ENCODE measurements around the gene C19orf12.

Gene C19orf12

GRCh38 chr19:29751932-29752331 lies 36.9 kb upstream of the C19orf12 start:
- H3K4me1 ChIP-seq (ENCODE audit: control insufficient read depth, insufficient read depth, low read length), result no peaks in the 10 kb centered on the region

GRCh38 chr19:29750001-29750400 lies 34.9 kb upstream of the C19orf12 start:
- Histone ChIP-seq H3K36me3 (ENCODE audit: control insufficient read depth, insufficient read depth, low read length) (no peaks in the 10 kb centered on the region), H3K4me3 (ENCODE audit: low read depth, low read length) (no peak overlapping the region), H3K4me1 (ENCODE audit: control insufficient read depth, insufficient read depth, low read length) (no peaks in the 10 kb centered on the region), H3K9me3 (ENCODE audit: control insufficient read depth, insufficient read depth, low read length) (no peaks in the 10 kb centered on the region), H3K27me3 (ENCODE audit: control insufficient read depth, insufficient read depth, low read length) (no peaks in the 10 kb centered on the region), H3K9ac (ENCODE audit: low read depth, low read length) (no peak overlapping the region)

More at GRCh38 chr19:29751932-29752331, 36.9 kb upstream of the C19orf12 start:
- Histone ChIP-seq H3K9ac (ENCODE audit: low read depth, low read length) (no peak overlapping the region), H3K36me3 (ENCODE audit: control insufficient read depth, insufficient read depth, low read length) (no peaks in the 10 kb centered on the region), H3K27me3 (ENCODE audit: control insufficient read depth, insufficient read depth, low read length) (no peaks in the 10 kb centered on the region), H3K9me3 (ENCODE audit: control insufficient read depth, insufficient read depth, low read length) (no peaks in the 10 kb centered on the region), H3K4me3 (ENCODE audit: low read depth, low read length) (no peak overlapping the region)

GRCh38 chr19:29748996-29749849 lies 34.2 kb upstream of the C19orf12 start:
- Histone ChIP-seq H3K4me3 (ENCODE audit: low read depth, low read length) (no peak overlapping the region), H3K9ac (ENCODE audit: low read depth, low read length) (no peak overlapping the region)

GRCh38 chr19:29745253-29745652 lies 30.2 kb upstream of the C19orf12 start:
- no peak overlapping the region for H3K4me3 ChIP-seq (ENCODE audit: low read depth, low read length)
- no peaks in the 10 kb centered on the region for H3K27me3 ChIP-seq (ENCODE audit: control insufficient read depth, insufficient read depth, low read length)
- no peaks in the 10 kb centered on the region for H3K9me3 ChIP-seq (ENCODE audit: control insufficient read depth, insufficient read depth, low read length)
- no peak overlapping the region for H3K9ac ChIP-seq (ENCODE audit: low read depth, low read length)
- H3K36me3 ChIP-seq (ENCODE audit: control insufficient read depth, insufficient read depth, low read length), result no peaks in the 10 kb centered on the region
- H3K4me1 ChIP-seq (ENCODE audit: control insufficient read depth, insufficient read depth, low read length), result no peaks in the 10 kb centered on the region

More at GRCh38 chr19:29748996-29749849, 34.2 kb upstream of the C19orf12 start:
- Histone ChIP-seq H3K9me3 (ENCODE audit: control insufficient read depth, insufficient read depth, low read length) (no peaks in the 10 kb centered on the region), H3K36me3 (ENCODE audit: control insufficient read depth, insufficient read depth, low read length) (no peaks in the 10 kb centered on the region), H3K4me1 (ENCODE audit: control insufficient read depth, insufficient read depth, low read length) (no peaks in the 10 kb centered on the region), H3K27me3 (ENCODE audit: control insufficient read depth, insufficient read depth, low read length) (no peaks in the 10 kb centered on the region)

- Histone ChIP-seq H3K9me3 (ENCODE audit: control insufficient read depth, insufficient read depth, low read length) (no peaks in the 10 kb centered on the region), H3K4me3 (ENCODE audit: low read depth, low read length) (no peak overlapping the region), H3K36me3 (ENCODE audit: control insufficient read depth, insufficient read depth, low read length) (no peaks in the 10 kb centered on the region), H3K9ac (ENCODE audit: low read depth, low read length) (no peak overlapping the region), H3K4me1 (ENCODE audit: control insufficient read depth, insufficient read depth, low read length) (no peaks in the 10 kb centered on the region), H3K27me3 (ENCODE audit: control insufficient read depth, insufficient read depth, low read length) (no peaks in the 10 kb centered on the region)
Measured at GRCh38 chr19:29743681-29744080, 28.6 kb upstream of the C19orf12 start.

- H3K9ac ChIP-seq (ENCODE audit: low read depth, low read length), result no peak overlapping the region
- H3K9me3 ChIP-seq (ENCODE audit: control insufficient read depth, insufficient read depth, low read length), result no peaks in the 10 kb centered on the region
- H3K36me3 ChIP-seq (ENCODE audit: control insufficient read depth, insufficient read depth, low read length), result no peaks in the 10 kb centered on the region
- no peaks in the 10 kb centered on the region for H3K4me1 ChIP-seq (ENCODE audit: control insufficient read depth, insufficient read depth, low read length)
- H3K27me3 ChIP-seq (ENCODE audit: control insufficient read depth, insufficient read depth, low read length), result no peaks in the 10 kb centered on the region
- no peak overlapping the region for H3K4me3 ChIP-seq (ENCODE audit: low read depth, low read length)
Measured at GRCh38 chr19:29741776-29742175, 26.7 kb upstream of the C19orf12 start.

- Histone ChIP-seq H3K9ac (ENCODE audit: low read depth, low read length) (no peak overlapping the region), H3K27me3 (ENCODE audit: control insufficient read depth, insufficient read depth, low read length) (no peaks in the 10 kb centered on the region), H3K9me3 (ENCODE audit: control insufficient read depth, insufficient read depth, low read length) (no peaks in the 10 kb centered on the region), H3K4me1 (ENCODE audit: control insufficient read depth, insufficient read depth, low read length) (no peaks in the 10 kb centered on the region), H3K36me3 (ENCODE audit: control insufficient read depth, insufficient read depth, low read length) (no peaks in the 10 kb centered on the region), H3K4me3 (ENCODE audit: low read depth, low read length) (no peak overlapping the region)
Measured at GRCh38 chr19:29741226-29741625, 26.2 kb upstream of the C19orf12 start.

GRCh38 chr19:29737461-29738000 lies 22.5 kb upstream of the C19orf12 start:
- no peaks in the 10 kb centered on the region for H3K36me3 ChIP-seq (ENCODE audit: control insufficient read depth, insufficient read depth, low read length)
- no peaks in the 10 kb centered on the region for H3K27me3 ChIP-seq (ENCODE audit: control insufficient read depth, insufficient read depth, low read length)
- H3K9me3 ChIP-seq (ENCODE audit: control insufficient read depth, insufficient read depth, low read length), result no peaks in the 10 kb centered on the region
- H3K9ac ChIP-seq (ENCODE audit: low read depth, low read length), result no peak overlapping the region
- H3K4me3 ChIP-seq (ENCODE audit: low read depth, low read length), result no peak overlapping the region
- no peaks in the 10 kb centered on the region for H3K4me1 ChIP-seq (ENCODE audit: control insufficient read depth, insufficient read depth, low read length)

- H3K9ac ChIP-seq (ENCODE audit: low read depth, low read length), result no peak overlapping the region
- no peaks in the 10 kb centered on the region for H3K4me1 ChIP-seq (ENCODE audit: control insufficient read depth, insufficient read depth, low read length)
- H3K4me3 ChIP-seq (ENCODE audit: low read depth, low read length), result no peak overlapping the region
- no peaks in the 10 kb centered on the region for H3K9me3 ChIP-seq (ENCODE audit: control insufficient read depth, insufficient read depth, low read length)
- no peaks in the 10 kb centered on the region for H3K36me3 ChIP-seq (ENCODE audit: control insufficient read depth, insufficient read depth, low read length)
- no peaks in the 10 kb centered on the region for H3K27me3 ChIP-seq (ENCODE audit: control insufficient read depth, insufficient read depth, low read length)
Measured at GRCh38 chr19:29735829-29736228, 20.8 kb upstream of the C19orf12 start.

GRCh38 chr19:29731331-29731850 lies 16.3 kb upstream of the C19orf12 start:
- no peaks in the 10 kb centered on the region for H3K36me3 ChIP-seq (ENCODE audit: control insufficient read depth, insufficient read depth, low read length)
- H3K9ac ChIP-seq (ENCODE audit: low read depth, low read length), result no peak overlapping the region
- H3K4me1 ChIP-seq (ENCODE audit: control insufficient read depth, insufficient read depth, low read length), result no peaks in the 10 kb centered on the region
- H3K9me3 ChIP-seq (ENCODE audit: control insufficient read depth, insufficient read depth, low read length), result no peaks in the 10 kb centered on the region
- no peak overlapping the region for H3K4me3 ChIP-seq (ENCODE audit: low read depth, low read length)
- no peaks in the 10 kb centered on the region for H3K27me3 ChIP-seq (ENCODE audit: control insufficient read depth, insufficient read depth, low read length)

GRCh38 chr19:29727906-29728305 lies 12.8 kb upstream of the C19orf12 start:
- H3K9me3 ChIP-seq (ENCODE audit: control insufficient read depth, insufficient read depth, low read length), result no peaks in the 10 kb centered on the region
- H3K9ac ChIP-seq (ENCODE audit: low read depth, low read length), result no peak overlapping the region
- no peaks in the 10 kb centered on the region for H3K4me1 ChIP-seq (ENCODE audit: control insufficient read depth, insufficient read depth, low read length)
- peaks cover 17% of the 10 kb centered on the region for H3K27me3 ChIP-seq (ENCODE audit: control insufficient read depth, insufficient read depth, low read length)
- H3K36me3 ChIP-seq (ENCODE audit: control insufficient read depth, insufficient read depth, low read length), result no peaks in the 10 kb centered on the region
- no peak overlapping the region for H3K4me3 ChIP-seq (ENCODE audit: low read depth, low read length)

- Histone ChIP-seq H3K27me3 (ENCODE audit: control insufficient read depth, insufficient read depth, low read length) (peaks cover 17% of the 10 kb centered on the region), H3K36me3 (ENCODE audit: control insufficient read depth, insufficient read depth, low read length) (no peaks in the 10 kb centered on the region), H3K9ac (ENCODE audit: low read depth, low read length) (no peak overlapping the region), H3K4me3 (ENCODE audit: low read depth, low read length) (peak overlapping the region; percentile 26), H3K9me3 (ENCODE audit: control insufficient read depth, insufficient read depth, low read length) (no peaks in the 10 kb centered on the region), H3K4me1 (ENCODE audit: control insufficient read depth, insufficient read depth, low read length) (no peaks in the 10 kb centered on the region)
Measured at GRCh38 chr19:29724746-29725145, 9.7 kb upstream of the C19orf12 start.

Data from iPS-15b (cell line).